Measurements from ENCODE around the gene SLC51B.

The SLC51B gene

GRCh38 chr15:65058394-65059368, 13.5 kb downstream of the SLC51B start:
- Histone ChIP-seq H3K79me2 (ENCODE audit: insufficient read depth, low read depth) (no peaks in the 10 kb centered on the region), H3K36me3 (ENCODE audit: insufficient read depth) (no peaks in the 10 kb centered on the region), H3K4me2 (no peak overlapping the region), H3K4me1 (ENCODE audit: low read depth, poor library complexity, severe bottlenecking) (peaks cover 5% of the 10 kb centered on the region), H3K27me3 (ENCODE audit: insufficient read depth, low read depth) (no peaks in the 10 kb centered on the region), H2AFZ (ENCODE audit: low read depth) (no peak overlapping the region), H4K20me1 (ENCODE audit: insufficient read depth) (no peaks in the 10 kb centered on the region), H3K27ac (no peak overlapping the region), H3K9ac (no peak overlapping the region), H3K4me3 (IDR thresholded peaks at IDR 0.05; ENCODE audit: insufficient read depth, low read depth, low read length) (no peak overlapping the region)
- no peak for TF ChIP-seq CTCF (conservative IDR thresholded peaks at IDR 0.05; ENCODE audit: low read depth, low read length)

- no peaks in the 10 kb centered on the region for H3K36me3 ChIP-seq (ENCODE audit: insufficient read depth)
- H3K4me3 ChIP-seq (IDR thresholded peaks at IDR 0.05; ENCODE audit: insufficient read depth, low read depth, low read length): no peak overlapping the region
- H3K9ac ChIP-seq: no peak overlapping the region
- no peak for TF ChIP-seq CTCF (conservative IDR thresholded peaks at IDR 0.05; ENCODE audit: low read depth, low read length)
- no peak overlapping the region for H3K27ac ChIP-seq
- no peak overlapping the region for H3K4me2 ChIP-seq
- H3K79me2 ChIP-seq (ENCODE audit: insufficient read depth, low read depth): no peaks in the 10 kb centered on the region
- H3K27me3 ChIP-seq (ENCODE audit: insufficient read depth, low read depth): no peaks in the 10 kb centered on the region
- no peaks in the 10 kb centered on the region for H4K20me1 ChIP-seq (ENCODE audit: insufficient read depth)
- no peak overlapping the region for H2AFZ ChIP-seq (ENCODE audit: low read depth)
- peaks cover 5% of the 10 kb centered on the region for H3K4me1 ChIP-seq (ENCODE audit: low read depth, poor library complexity, severe bottlenecking)
Observed at GRCh38 chr15:65059369-65059750, 14.2 kb downstream of the SLC51B start.

GRCh38 chr15:65059931-65060596, 14.9 kb downstream of the SLC51B start:
- no peak overlapping the region for H3K4me3 ChIP-seq (IDR thresholded peaks at IDR 0.05; ENCODE audit: insufficient read depth, low read depth, low read length)
- H3K4me2 ChIP-seq: no peak overlapping the region
- no peaks in the 10 kb centered on the region for H3K79me2 ChIP-seq (ENCODE audit: insufficient read depth, low read depth)
- H2AFZ ChIP-seq (ENCODE audit: low read depth): no peak overlapping the region
- no peak overlapping the region for H3K27ac ChIP-seq
- H3K9ac ChIP-seq: no peak overlapping the region
- H3K36me3 ChIP-seq (ENCODE audit: insufficient read depth): no peaks in the 10 kb centered on the region
- TF ChIP-seq CTCF (conservative IDR thresholded peaks at IDR 0.05; ENCODE audit: low read depth, low read length): no peak
- no peaks in the 10 kb centered on the region for H4K20me1 ChIP-seq (ENCODE audit: insufficient read depth)
- peaks cover 5% of the 10 kb centered on the region for H3K4me1 ChIP-seq (ENCODE audit: low read depth, poor library complexity, severe bottlenecking)
- no peaks in the 10 kb centered on the region for H3K27me3 ChIP-seq (ENCODE audit: insufficient read depth, low read depth)

- H3K4me2 ChIP-seq: no peak overlapping the region
- H3K27me3 ChIP-seq (ENCODE audit: insufficient read depth, low read depth): peaks cover 2% of the 10 kb centered on the region; the same call in 1 of the 2 replicates
- H3K27ac ChIP-seq: no peak overlapping the region
- TF ChIP-seq CTCF (conservative IDR thresholded peaks at IDR 0.05; ENCODE audit: low read depth, low read length): no peak
- no peaks in the 10 kb centered on the region for H3K79me2 ChIP-seq (ENCODE audit: insufficient read depth, low read depth)
- no peak overlapping the region for H2AFZ ChIP-seq (ENCODE audit: low read depth)
- H3K36me3 ChIP-seq (ENCODE audit: insufficient read depth): no peaks in the 10 kb centered on the region
- no peaks in the 10 kb centered on the region for H4K20me1 ChIP-seq (ENCODE audit: insufficient read depth)
- H3K4me1 ChIP-seq (ENCODE audit: low read depth, poor library complexity, severe bottlenecking): no peaks in the 10 kb centered on the region
- H3K4me3 ChIP-seq (IDR thresholded peaks at IDR 0.05; ENCODE audit: insufficient read depth, low read depth, low read length): no peak overlapping the region
- H3K9ac ChIP-seq: no peak overlapping the region
Observed at GRCh38 chr15:65060641-65061397, 15.6 kb downstream of the SLC51B start.
